HEK293 (cell line): Measurements from ENCODE around the gene ZNF763.
"Not testable (repeated sequence)": the region's sequence is repeated elsewhere in the genome, so short reads cannot be mapped to it uniquely, and the experiment has no call there.

Experiments used
- CTCF ChIA-PET: fragments of 350-600 bp; formaldehyde crosslinking; extraction: SDS; loops from one replicate; lab custom pipeline; 2021; ENCODE audit warnings: antibody characterized with exemption; lab: Yijun Ruan, JAX
- POLR2A ChIA-PET: fragments of 300-600 bp; formaldehyde crosslinking; extraction: SDS; loops from one replicate; lab custom pipeline; 2020; ENCODE audit warnings: antibody characterized with exemption, inconsistent platforms; lab: Yijun Ruan, JAX
- H3K27ac ChIP-seq: fragments of 200-500 bp; sonication (Bioruptor generic); 2 replicates; pipeline ENCODE4 v1.5.1; 2014; ENCODE audit warnings: low read depth, low read length, control low read depth, inconsistent platforms; ENCODE audit errors: extremely low read depth
- H3K36me3 ChIP-seq, 2 experiments: fragments of 200-500 bp in 1 of 2; sonication (Bioruptor generic) in 1 of 2; 1 replicate in 1 of 2; 2 replicates in 1 of 2; pipeline ENCODE4 v1.5.1; 2014 to 2017; ENCODE audit warnings: inconsistent platforms in 2 of 2, low read length in 2 of 2; ENCODE audit not compliant: control insufficient read depth in 2 of 2, insufficient read depth in 1 of 2
- H3K4me1 ChIP-seq: fragments of 200-500 bp; sonication (Bioruptor generic); 2 replicates; pipeline ENCODE4 v1.5.1; 2014; ENCODE audit warnings: mild to moderate bottlenecking, low read length, inconsistent platforms; ENCODE audit not compliant: control insufficient read depth, insufficient read depth
- H3K4me3 ChIP-seq: 2 replicates; pipeline ENCODE4 v1.5.1; 2011; ENCODE audit warnings: low read depth, mild to moderate bottlenecking, control low read depth, low read length, moderate library complexity
- H3K9me3 ChIP-seq: fragments of 200-500 bp; sonication (Bioruptor generic); 2 replicates; pipeline ENCODE4 v1.5.1; 2014; ENCODE audit warnings: low read depth, low read length, inconsistent platforms; ENCODE audit not compliant: control insufficient read depth, insufficient read depth
- ATF2 ChIP-seq: fragments of 450-650 bp; formaldehyde crosslinking; IDR thresholded peaks from 2 replicates; pipeline ENCODE4 v1.5.1; 2016; ENCODE audit warnings: missing biosample characterization, missing genetic modification characterization, low read depth
- FEZF1 ChIP-seq: fragments of 450-650 bp; formaldehyde crosslinking; IDR thresholded peaks from 2 replicates; pipeline ENCODE4 v1.5.1; 2016; ENCODE audit warnings: missing biosample characterization, missing genetic modification characterization
- SCRT2 ChIP-seq: fragments of 450-650 bp; formaldehyde crosslinking; IDR thresholded peaks from 2 replicates; pipeline ENCODE4 v1.5.1; 2016; ENCODE audit warnings: missing biosample characterization, missing genetic modification characterization
- ZNF112 ChIP-seq: fragments of 450-650 bp; formaldehyde crosslinking; IDR thresholded peaks from 2 replicates; pipeline ENCODE4 v1.5.0; 2017; ENCODE audit warnings: missing biosample characterization, missing genetic modification characterization
- ZNF19 ChIP-seq: fragments of 450-650 bp; formaldehyde crosslinking; IDR thresholded peaks from 2 replicates; pipeline ENCODE4; 2016; ENCODE audit warnings: missing biosample characterization, missing genetic modification characterization, low read depth
- ZNF426 ChIP-seq: fragments of 450-650 bp; formaldehyde crosslinking; IDR thresholded peaks from 2 replicates; pipeline ENCODE4 v1.5.1; 2017; ENCODE audit warnings: missing biosample characterization, missing genetic modification characterization, mild to moderate bottlenecking, inconsistent platforms, moderate library complexity
- ZNF518A ChIP-seq: fragments of 450-650 bp; formaldehyde crosslinking; conservative IDR thresholded peaks from 2 replicates; pipeline ENCODE4 v1.5.1; 2016; ENCODE audit warnings: low read depth, missing biosample characterization, missing genetic modification characterization
- ZNF549 ChIP-seq: fragments of 450-650 bp; IDR thresholded peaks from 2 replicates; pipeline ENCODE4 v1.5.1; 2018; ENCODE audit warnings: missing biosample characterization, missing genetic modification characterization, mild to moderate bottlenecking, inconsistent platforms, moderate library complexity
- ZNF777 ChIP-seq: fragments of 450-650 bp; formaldehyde crosslinking; IDR thresholded peaks from 2 replicates; pipeline ENCODE4 v1.5.1; 2017; ENCODE audit warnings: missing biosample characterization, missing genetic modification characterization, borderline replicate concordance
- ZNF785 ChIP-seq: fragments of 450-650 bp; formaldehyde crosslinking; IDR thresholded peaks from 2 replicates; pipeline ENCODE4 v1.5.1; 2016; ENCODE audit warnings: missing biosample characterization, missing genetic modification characterization
- TF ChIP-seq, protein P1 (sequence below): fragments of 450-650 bp; formaldehyde crosslinking; IDR thresholded peaks from 2 replicates; pipeline ENCODE4 v1.5.1; 2016; ENCODE audit warnings: missing biosample characterization, missing genetic modification characterization
- TF ChIP-seq, protein P2 (sequence below): fragments of 450-650 bp; formaldehyde crosslinking; IDR thresholded peaks from 2 replicates; pipeline ENCODE4 v1.5.1; 2016; ENCODE audit warnings: missing biosample characterization, missing genetic modification characterization

The ZNF763 gene

DNA sequence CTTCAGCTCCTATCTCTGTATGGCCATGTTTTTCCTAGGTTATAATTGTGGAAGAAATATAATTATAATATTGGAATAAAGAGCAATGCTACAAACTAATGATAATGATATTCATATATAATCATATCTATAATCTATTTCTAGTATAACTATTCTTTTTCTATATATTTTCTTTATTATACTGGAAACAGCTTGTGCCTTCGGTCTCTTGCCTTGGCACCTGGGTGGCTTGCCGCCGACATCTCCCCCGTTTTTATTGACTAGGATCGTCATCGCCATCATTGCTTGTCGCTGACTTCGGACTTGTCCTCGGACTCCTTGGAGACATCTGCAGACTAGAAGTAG lies 24.2 kb downstream of the ZNF763 start:
- TF ChIP-seq ZNF518A = 0 out of 2 replicates have a peak, but pooled peaks have one; percentile 3
- TF ChIP-seq ZNF112 (tag by site-specific recombination) = no peak
- H3K4me3 ChIP-seq = no peak overlapping the region
- POLR2A ChIA-PET = interaction anchor here (0.6 to 2.7 kb wide), 6 partner anchors 25 to 375 kb away, joined by 3 to 7 read pairs (median 4); partner anchors contain the start of genes ZNF20, ZNF433 and ZNF491
- no peaks in the 10 kb centered on the region for H3K36me3 ChIP-seq
- H3K9me3 ChIP-seq = no peaks in the 10 kb centered on the region
- CTCF ChIA-PET = interaction anchor here (0.6 to 4.2 kb wide), 17 partner anchors 9 to 859 kb away, joined by 3 to 29 read pairs (median 4); partner anchors contain the start of genes ZNF20, ZNF491, ZNF69 and ZNF700
- H3K4me1 ChIP-seq = no peaks in the 10 kb centered on the region
- no peak overlapping the region for H3K27ac ChIP-seq

GRCh38 chr19:11991921-11992320 lies 27.1 kb downstream of the ZNF763 start:
- H3K4me1 ChIP-seq, H3K4me3 ChIP-seq, POLR2A ChIA-PET, H3K9me3 ChIP-seq, H3K36me3 ChIP-seq, H3K27ac ChIP-seq: not testable (repeated sequence)
- CTCF ChIA-PET = interaction anchor here (0.7 to 0.8 kb wide), 2 partner anchors 8 to 145 kb away, joined by 3 read pairs; no protein-coding TSS in a partner anchor

DNA sequence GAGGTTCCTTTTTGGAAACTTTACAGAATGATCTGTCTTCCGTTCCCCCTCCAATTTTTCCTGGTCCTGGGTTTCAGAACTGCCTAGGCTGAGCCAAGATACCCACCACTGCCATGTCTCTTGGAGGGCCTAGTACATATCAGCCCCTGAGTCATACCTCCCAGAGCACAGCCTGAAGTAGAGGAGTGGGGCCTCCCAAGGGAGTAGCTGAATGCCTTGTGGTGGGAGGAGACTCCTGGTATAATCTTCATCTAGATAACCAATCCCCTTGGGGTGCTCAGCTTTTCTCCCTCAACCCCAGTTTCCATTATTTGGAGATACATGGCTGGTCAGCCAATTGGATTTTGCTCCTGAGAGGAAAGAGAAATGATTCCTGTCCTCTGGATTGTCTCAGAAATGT lies 30.3 kb downstream of the ZNF763 start:
- CTCF ChIA-PET = no interaction called here
- TF ChIP-seq FEZF1 (tag by site-specific recombination) (no peak), ZNF785 (tag by site-specific recombination) (no peak), ZNF777 (tag by site-specific recombination) (no peak)
- TF ChIP-seq, protein P1, sequence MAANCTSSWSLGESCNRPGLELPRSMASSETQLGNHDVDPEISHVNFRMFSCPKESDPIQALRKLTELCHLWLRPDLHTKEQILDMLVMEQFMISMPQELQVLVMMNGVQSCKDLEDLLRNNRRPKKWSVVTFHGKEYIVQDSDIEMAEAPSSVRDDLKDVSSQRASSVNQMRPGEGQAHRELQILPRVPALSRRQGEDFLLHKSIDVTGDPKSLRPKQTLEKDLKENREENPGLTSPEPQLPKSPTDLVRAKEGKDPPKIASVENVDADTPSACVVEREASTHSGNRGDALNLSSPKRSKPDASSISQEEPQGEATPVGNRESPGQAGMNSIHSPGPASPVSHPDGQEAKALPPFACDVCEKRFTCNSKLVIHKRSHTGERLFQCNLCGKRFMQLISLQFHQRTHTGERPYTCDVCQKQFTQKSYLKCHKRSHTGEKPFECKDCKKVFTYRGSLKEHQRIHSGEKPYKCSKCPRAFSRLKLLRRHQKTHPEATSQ (tag by site-specific recombination) = no peak
- no peaks in the 10 kb centered on the region; a peak in 1 of 3 replicates for H3K36me3 ChIP-seq
- POLR2A ChIA-PET = no interaction called here
- H3K4me3 ChIP-seq = no peak overlapping the region
- H3K27ac ChIP-seq = no peak overlapping the region
- H3K4me1 ChIP-seq = no peaks in the 10 kb centered on the region
- peaks cover 2% of the 10 kb centered on the region; the same call in 1 of the 2 replicates for H3K9me3 ChIP-seq

DNA sequence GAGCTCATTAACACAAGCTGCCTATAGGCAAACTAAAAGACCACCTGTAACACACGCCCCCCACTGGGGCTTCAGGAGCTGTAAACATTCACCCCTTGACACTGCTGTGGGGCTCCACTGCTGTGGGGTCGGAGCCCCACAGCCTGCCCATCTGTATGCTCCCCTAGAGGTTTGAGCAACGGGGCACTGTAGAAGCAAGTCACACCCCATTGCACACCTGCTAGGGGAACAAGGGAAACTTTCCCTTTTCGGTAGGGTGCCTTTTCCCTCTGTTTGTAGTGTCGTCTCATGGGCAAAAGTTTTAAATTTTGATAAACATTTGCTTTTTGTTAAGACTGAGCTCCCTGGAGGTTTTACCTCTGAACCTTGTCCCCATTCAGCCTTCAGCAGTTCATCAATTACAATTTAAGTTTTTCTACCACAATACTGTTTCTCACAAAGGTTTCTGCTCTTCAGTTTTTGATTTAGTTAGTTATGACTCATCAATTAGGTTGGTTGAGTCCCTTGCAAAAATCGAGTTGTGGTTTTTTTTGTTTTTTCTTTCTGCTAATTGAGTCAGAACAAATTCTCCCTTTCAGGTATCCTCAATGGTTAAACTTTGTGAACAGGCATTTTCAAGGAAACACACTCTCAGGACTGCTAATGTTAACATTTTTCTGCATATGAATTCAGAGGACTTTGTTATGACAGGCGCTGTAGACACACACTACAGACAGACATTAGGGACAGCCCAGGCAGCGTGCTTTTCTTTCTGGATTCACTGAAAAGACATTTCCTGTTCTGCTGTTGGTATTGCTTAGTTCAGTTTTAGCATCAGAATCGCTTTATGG lies 35.5 kb downstream of the ZNF763 start:
- Histone ChIP-seq H3K9me3 (peaks cover 2% of the 10 kb centered on the region; the same call in 1 of the 2 replicates), H3K4me1 (no peaks in the 10 kb centered on the region), H3K27ac (no peak overlapping the region), H3K36me3 (no peaks in the 10 kb centered on the region; a peak in 1 of 3 replicates), H3K4me3 (no peak overlapping the region)
- ChIA-PET POLR2A (interaction anchor here (0.6 kb wide), 1 partner anchor 13 kb away, joined by 3 read pairs; no protein-coding TSS in a partner anchor), CTCF (interaction anchor here (0.7 kb wide), 1 partner anchor 9 kb away, joined by 3 read pairs; no protein-coding TSS in a partner anchor)
- TF ChIP-seq ZNF19 (tag by site-specific recombination) (no peak), ZNF549 (no peak), ATF2 (no peak), SCRT2 (no peak), ZNF426 (no peak)
- TF ChIP-seq, protein P2, sequence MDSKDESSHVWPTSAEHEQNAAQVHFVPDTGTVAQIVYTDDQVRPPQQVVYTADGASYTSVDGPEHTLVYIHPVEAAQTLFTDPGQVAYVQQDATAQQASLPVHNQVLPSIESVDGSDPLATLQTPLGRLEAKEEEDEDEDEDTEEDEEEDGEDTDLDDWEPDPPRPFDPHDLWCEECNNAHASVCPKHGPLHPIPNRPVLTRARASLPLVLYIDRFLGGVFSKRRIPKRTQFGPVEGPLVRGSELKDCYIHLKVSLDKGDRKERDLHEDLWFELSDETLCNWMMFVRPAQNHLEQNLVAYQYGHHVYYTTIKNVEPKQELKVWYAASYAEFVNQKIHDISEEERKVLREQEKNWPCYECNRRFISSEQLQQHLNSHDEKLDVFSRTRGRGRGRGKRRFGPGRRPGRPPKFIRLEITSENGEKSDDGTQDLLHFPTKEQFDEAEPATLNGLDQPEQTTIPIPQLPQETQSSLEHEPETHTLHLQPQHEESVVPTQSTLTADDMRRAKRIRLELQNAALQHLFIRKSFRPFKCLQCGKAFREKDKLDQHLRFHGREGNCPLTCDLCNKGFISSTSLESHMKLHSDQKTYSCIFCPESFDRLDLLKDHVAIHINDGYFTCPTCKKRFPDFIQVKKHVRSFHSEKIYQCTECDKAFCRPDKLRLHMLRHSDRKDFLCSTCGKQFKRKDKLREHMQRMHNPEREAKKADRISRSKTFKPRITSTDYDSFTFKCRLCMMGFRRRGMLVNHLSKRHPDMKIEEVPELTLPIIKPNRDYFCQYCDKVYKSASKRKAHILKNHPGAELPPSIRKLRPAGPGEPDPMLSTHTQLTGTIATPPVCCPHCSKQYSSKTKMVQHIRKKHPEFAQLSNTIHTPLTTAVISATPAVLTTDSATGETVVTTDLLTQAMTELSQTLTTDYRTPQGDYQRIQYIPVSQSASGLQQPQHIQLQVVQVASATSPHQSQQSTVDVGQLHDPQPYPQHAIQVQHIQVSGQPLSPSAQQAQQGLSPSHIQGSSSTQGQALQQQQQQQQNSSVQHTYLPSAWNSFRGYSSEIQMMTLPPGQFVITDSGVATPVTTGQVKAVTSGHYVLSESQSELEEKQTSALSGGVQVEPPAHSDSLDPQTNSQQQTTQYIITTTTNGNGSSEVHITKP (tag by site-specific recombination) = no peak
